Endodermal cell (in vitro differentiated cells): ENCODE results near the gene DENND5A. TPM values are rescaled to one million over a fixed set of nuclear protein-coding genes. Genes with fewer than 3 reads are reported as not detected.

Experiments
- DNase-seq: peaks from one replicate; pipeline ENCODE4 v3.0.0-alpha.2; 2017
- H3K27ac ChIP-seq: 2 replicates; pipeline ENCODE4 v1.5.1; 2013; ENCODE audit warnings: mild to moderate bottlenecking, low read depth, low read length, moderate library complexity
- H3K27me3 ChIP-seq: 2 replicates; pipeline ENCODE4 v1.6.1; 2013; ENCODE audit warnings: mild to moderate bottlenecking, low read length, moderate library complexity; ENCODE audit not compliant: insufficient read depth, control insufficient read depth, poor library complexity, severe bottlenecking
- H3K36me3 ChIP-seq: 2 replicates; pipeline ENCODE4 v1.7.0; 2013; ENCODE audit warnings: mild to moderate bottlenecking, low read length, moderate library complexity; ENCODE audit not compliant: control insufficient read depth, insufficient read depth
- H3K4me1 ChIP-seq: one replicate; pipeline ENCODE4 v1.7.0; 2013; ENCODE audit warnings: low read length; ENCODE audit not compliant: control insufficient read depth, insufficient read depth
- H3K4me3 ChIP-seq: 2 replicates; pipeline ENCODE4 v1.5.1; 2013; ENCODE audit warnings: mild to moderate bottlenecking, low read length, moderate library complexity
- H3K9ac ChIP-seq: 2 replicates; pipeline ENCODE4 v1.6.1; 2013; ENCODE audit warnings: mild to moderate bottlenecking, low read length, moderate library complexity; ENCODE audit not compliant: poor library complexity, severe bottlenecking; ENCODE audit errors: extremely low read depth
- H3K9me3 ChIP-seq: 2 replicates; pipeline ENCODE4 v1.6.1; 2013; ENCODE audit warnings: mild to moderate bottlenecking, low read length, moderate library complexity; ENCODE audit not compliant: control insufficient read depth
- H3K27ac Mint-ChIP-seq: 2 replicates; pipeline ENCODE4 v1.8.0; 2020; ENCODE audit warnings: mixed read lengths
- H3K27me3 Mint-ChIP-seq: 2 replicates; pipeline ENCODE4 v1.8.0; 2021; ENCODE audit warnings: mild to moderate bottlenecking, mixed read lengths; ENCODE audit not compliant: insufficient read depth
- H3K36me3 Mint-ChIP-seq: 2 replicates; pipeline ENCODE4 v1.8.0; 2020; ENCODE audit warnings: low read depth, mixed read lengths
- H3K4me1 Mint-ChIP-seq: 2 replicates; pipeline ENCODE4 v1.8.0; 2020; ENCODE audit warnings: mixed read lengths
- H3K4me3 Mint-ChIP-seq: 2 replicates; pipeline ENCODE4 v1.8.0; 2020; ENCODE audit warnings: mild to moderate bottlenecking, moderate library complexity, mixed read lengths
- H3K9me3 Mint-ChIP-seq: 2 replicates; pipeline ENCODE4 v1.8.0; 2020; ENCODE audit warnings: mild to moderate bottlenecking, mixed read lengths
- WGBS, 2 experiments: methylation state at CpG; one replicate each; pipeline versions ENCODE4 v1.1.5 to v1.1.7; 2013; ENCODE audit warnings: missing lambda C conversion rate in 2 of 2, mixed read lengths in 1 of 2; ENCODE audit not compliant: insufficient coverage in 1 of 2, insufficient read length in 1 of 2; 5-methylcytosine and 5-hydroxymethylcytosine counted together
- total RNA-seq, 2 donors: library from RNA; stranded (reverse); fragmentation: NEBNext Ultra II Directional in 1 of 2; extraction: Animal tissue kit (Norgen Biotek cat#: 25700) in 1 of 2; gene quantifications; 2 replicates in 1 of 2; 3 replicates in 1 of 2; pipeline ENCODE4 v1.2.1, GENCODE V29; 2021
- TF ChIP-seq, protein P1 (sequence below): fragments of 200-600 bp; sonication (generic); conservative IDR thresholded peaks from 2 replicates; pipeline ENCODE4 v1.5.0; 2021; ENCODE audit warnings: antibody characterized with exemption, mild to moderate bottlenecking

Gene DENND5A
- total RNA-seq, 2 donors from 2014 or later: 119 to 171 TPM

DNA sequence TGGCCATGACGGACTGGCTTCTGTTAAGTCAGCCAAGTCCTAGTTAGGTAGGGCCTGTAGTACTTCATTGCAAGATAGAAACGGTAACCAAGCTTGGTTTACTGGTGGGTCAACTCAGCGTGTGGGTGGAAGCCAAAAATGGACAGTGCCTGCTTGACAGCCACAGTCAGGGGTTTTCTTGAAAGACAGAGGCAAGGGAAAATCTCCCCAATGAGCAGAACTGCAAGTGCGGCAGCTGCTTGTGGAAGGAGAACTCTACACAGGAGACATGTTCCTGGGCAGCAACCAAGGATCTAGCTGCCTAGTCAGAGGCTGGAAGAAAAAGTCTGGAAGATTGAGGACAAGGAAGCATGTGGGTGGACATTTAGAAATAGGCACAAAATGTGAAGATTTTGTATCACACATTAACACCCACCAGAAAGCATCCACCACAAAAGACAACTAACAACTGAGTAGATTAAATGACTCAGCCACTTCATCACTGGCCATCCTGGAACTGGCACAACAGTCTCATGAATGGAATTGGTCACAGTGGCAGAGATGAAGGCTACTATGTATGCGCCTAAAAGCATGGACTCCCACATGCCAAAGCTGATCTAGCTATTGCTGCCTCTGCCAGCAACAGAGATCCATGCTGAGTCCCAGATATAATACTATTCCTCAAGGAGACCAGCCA lies 132.8 kb downstream of the DENND5A start:
- Histone ChIP-seq H3K9me3 (peaks cover 5% of the 10 kb centered on the region), H3K27ac (no peak overlapping the region), H3K36me3 (peaks cover 44% of the 10 kb centered on the region), H3K4me1 (peaks cover 1% of the 10 kb centered on the region), H3K4me3 (no peak overlapping the region), H3K27me3 (no peaks in the 10 kb centered on the region), H3K9ac (no peak overlapping the region)
- 93 to 95% methylated on average over 5 of the region's 5 CpGs for WGBS, 2 experiments
- Mint-ChIP-seq H3K4me3 (no peak overlapping the region), H3K4me1 (peaks cover 4% of the 10 kb centered on the region), H3K9me3 (peaks cover 8% of the 10 kb centered on the region), H3K27ac (peak overlapping the region; percentile 22), H3K27me3 (no peaks in the 10 kb centered on the region), H3K36me3 (peaks cover 38% of the 10 kb centered on the region)
- TF ChIP-seq, protein P1, sequence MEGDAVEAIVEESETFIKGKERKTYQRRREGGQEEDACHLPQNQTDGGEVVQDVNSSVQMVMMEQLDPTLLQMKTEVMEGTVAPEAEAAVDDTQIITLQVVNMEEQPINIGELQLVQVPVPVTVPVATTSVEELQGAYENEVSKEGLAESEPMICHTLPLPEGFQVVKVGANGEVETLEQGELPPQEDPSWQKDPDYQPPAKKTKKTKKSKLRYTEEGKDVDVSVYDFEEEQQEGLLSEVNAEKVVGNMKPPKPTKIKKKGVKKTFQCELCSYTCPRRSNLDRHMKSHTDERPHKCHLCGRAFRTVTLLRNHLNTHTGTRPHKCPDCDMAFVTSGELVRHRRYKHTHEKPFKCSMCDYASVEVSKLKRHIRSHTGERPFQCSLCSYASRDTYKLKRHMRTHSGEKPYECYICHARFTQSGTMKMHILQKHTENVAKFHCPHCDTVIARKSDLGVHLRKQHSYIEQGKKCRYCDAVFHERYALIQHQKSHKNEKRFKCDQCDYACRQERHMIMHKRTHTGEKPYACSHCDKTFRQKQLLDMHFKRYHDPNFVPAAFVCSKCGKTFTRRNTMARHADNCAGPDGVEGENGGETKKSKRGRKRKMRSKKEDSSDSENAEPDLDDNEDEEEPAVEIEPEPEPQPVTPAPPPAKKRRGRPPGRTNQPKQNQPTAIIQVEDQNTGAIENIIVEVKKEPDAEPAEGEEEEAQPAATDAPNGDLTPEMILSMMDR: peak; percentile 51
- DNase-seq: no peak

DNA sequence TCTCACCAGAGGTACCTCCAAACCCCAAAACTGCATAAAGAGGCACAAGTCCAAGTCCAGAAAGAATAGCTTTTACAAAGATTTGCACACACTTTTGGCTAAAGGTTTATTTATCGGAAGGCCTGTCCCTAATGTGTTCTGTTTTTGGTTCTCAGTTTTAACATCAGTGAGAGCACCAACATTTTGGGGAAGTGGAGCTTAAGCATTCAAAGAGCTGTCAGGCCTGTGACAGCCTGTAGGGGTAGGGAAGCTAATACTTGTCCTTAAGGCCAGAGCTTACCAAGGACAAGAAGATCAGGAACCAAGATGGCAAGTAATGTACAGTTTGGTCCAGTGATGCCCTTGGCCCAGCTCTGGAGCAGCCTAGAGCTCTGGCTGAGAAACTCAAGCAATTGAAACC lies 134.9 kb downstream of the DENND5A start:
- H3K9ac ChIP-seq: no peak overlapping the region
- no peak overlapping the region for H3K27ac Mint-ChIP-seq
- H3K36me3 ChIP-seq: peaks cover 24% of the 10 kb centered on the region
- H3K9me3 Mint-ChIP-seq: peaks cover 9% of the 10 kb centered on the region
- TF ChIP-seq, protein P1: peak; percentile 44
- peaks cover 27% of the 10 kb centered on the region for H3K36me3 Mint-ChIP-seq
- H3K27me3 ChIP-seq: no peaks in the 10 kb centered on the region
- DNase-seq: no peak
- H3K4me3 ChIP-seq: no peak overlapping the region
- H3K27me3 Mint-ChIP-seq: no peaks in the 10 kb centered on the region
- 95 to 100% methylated on average over 1 of the region's 1 CpG for WGBS, 2 experiments
- no peak overlapping the region for H3K27ac ChIP-seq
- H3K4me1 ChIP-seq: no peaks in the 10 kb centered on the region
- H3K4me1 Mint-ChIP-seq: peaks cover 3% of the 10 kb centered on the region
- H3K4me3 Mint-ChIP-seq: no peak overlapping the region
- H3K9me3 ChIP-seq: peaks cover 5% of the 10 kb centered on the region

DNA sequence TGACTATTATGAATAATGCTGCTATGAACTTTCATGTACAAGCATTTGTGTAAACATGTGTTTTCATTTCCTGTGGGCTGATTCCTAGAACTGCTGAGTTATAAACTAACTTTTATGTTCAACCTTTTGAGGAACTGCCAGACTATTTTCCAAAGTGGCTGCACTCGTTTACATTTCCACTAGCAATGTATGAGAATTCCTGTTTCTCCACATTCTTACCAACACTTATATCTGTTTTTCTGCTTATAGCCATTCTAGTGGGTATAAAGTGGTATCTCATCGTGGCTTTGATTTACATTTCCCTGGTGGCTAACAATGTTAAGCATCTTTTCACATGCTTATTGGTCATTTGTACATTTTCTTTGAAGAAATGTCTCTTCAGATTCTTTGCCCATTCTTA lies 138.5 kb downstream of the DENND5A start:
- H3K9me3 ChIP-seq: peaks cover 5% of the 10 kb centered on the region
- Mint-ChIP-seq H3K9me3 (peaks cover 9% of the 10 kb centered on the region), H3K4me3 (no peak overlapping the region), H3K27ac (no peak overlapping the region), H3K36me3 (peaks cover 13% of the 10 kb centered on the region), H3K27me3 (no peaks in the 10 kb centered on the region), H3K4me1 (peaks cover 3% of the 10 kb centered on the region)
- no peak overlapping the region for H3K9ac ChIP-seq
- no peak for DNase-seq
- H3K4me1 ChIP-seq: no peaks in the 10 kb centered on the region
- TF ChIP-seq, protein P1: no peak
- 70 to 100% methylated on average over 1 to 2 of the region's 2 CpGs for WGBS, 2 experiments
- no peak overlapping the region for H3K27ac ChIP-seq
- no peaks in the 10 kb centered on the region for H3K27me3 ChIP-seq
- H3K4me3 ChIP-seq: no peak overlapping the region
- peaks cover 9% of the 10 kb centered on the region for H3K36me3 ChIP-seq
